ENCODE results near the gene ARHGAP23.

The ARHGAP23 gene

GRCh38 chr17:38416840-38417209 is 11.4 kb upstream of the ARHGAP23 start:
- Histone ChIP-seq H3K27ac (ENCODE audit: low read depth, low read length) (no peak overlapping the region), H3K4me3 (ENCODE audit: low read length) (no peak overlapping the region), H3K36me3 (ENCODE audit: control insufficient read depth, insufficient read depth, low read length) (no peaks in the 10 kb centered on the region), H3K27me3 (ENCODE audit: control insufficient read depth, insufficient read depth, low read length) (peaks cover 8% of the 10 kb centered on the region), H3K4me1 (ENCODE audit: control insufficient read depth, insufficient read depth, low read length) (peaks cover 24% of the 10 kb centered on the region), H3K9ac (ENCODE audit: low read length) (no peak overlapping the region)

DNA sequence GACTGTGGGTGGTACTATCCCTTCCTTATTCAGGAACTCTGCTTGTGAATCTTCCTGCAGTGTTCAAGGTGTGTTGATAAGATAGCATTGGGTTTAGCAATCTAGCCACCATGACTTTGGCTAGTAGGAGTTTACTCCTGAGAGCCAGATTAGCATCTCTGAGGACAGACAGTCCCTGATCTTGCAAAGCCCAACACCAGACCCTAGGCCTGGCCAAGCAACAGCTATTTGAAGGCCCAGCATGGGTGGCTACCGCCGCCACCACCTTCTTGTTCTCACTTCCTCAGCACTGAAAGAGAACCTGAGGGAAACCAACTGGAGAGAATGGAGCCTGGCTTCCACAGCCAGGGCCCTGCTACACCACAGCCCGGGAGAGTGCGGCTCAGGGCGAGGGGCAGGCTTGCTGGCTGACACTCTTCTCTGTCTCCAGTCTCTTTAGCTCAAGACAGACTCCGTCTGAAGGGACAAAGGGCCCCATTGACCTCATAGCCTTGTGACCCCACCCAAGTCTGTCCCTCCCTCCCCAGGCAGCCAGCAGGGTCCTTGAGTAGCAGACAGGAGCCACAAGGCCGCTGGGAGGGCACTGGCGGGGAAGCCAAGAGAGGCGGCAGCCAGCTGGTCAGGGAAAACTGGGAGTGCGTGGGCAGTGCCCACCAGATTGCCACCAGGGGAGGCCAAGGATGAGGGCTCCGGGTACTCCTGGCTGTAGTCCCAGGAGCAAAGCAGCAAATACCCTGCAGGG is 10.9 kb upstream of the ARHGAP23 start:
- H3K9ac ChIP-seq (ENCODE audit: low read length), result no peak overlapping the region
- no peak overlapping the region for H3K4me3 ChIP-seq (ENCODE audit: low read length)
- no peaks in the 10 kb centered on the region for H3K36me3 ChIP-seq (ENCODE audit: control insufficient read depth, insufficient read depth, low read length)
- peaks cover 10% of the 10 kb centered on the region for H3K27me3 ChIP-seq (ENCODE audit: control insufficient read depth, insufficient read depth, low read length)
- H3K27ac ChIP-seq (ENCODE audit: low read depth, low read length), result no peak overlapping the region
- H3K4me1 ChIP-seq (ENCODE audit: control insufficient read depth, insufficient read depth, low read length), result peaks cover 30% of the 10 kb centered on the region

DNA sequence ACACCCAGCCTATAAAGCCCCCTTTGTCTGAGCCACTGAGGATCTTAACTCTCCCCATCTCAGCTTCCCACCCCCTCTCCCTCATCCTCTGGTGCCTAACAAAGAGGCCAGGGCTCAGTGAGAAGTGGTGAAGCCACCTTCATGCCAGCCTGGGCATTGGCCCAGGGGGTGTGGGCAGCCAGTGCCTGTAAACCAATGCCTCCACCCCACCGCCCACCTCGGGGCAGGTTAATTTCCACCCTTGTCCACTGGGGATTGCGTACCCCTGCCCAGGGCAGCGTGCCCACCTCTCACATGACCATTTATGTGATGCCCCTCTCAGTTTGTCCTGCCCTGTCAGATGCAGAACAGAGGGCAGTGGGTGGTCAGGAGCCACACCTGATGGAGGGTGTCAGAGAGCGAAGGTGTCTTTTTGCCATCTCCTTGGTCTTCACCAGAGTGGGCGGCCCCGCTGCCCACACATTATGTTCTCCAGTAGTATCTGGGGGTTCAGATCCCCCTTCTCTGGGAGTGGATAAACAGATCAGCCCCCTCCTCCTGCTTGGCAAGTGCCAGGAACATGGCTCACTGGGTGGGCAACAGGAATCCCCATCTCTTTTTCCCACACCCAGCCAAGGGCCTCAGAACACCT is 10.1 kb upstream of the ARHGAP23 start:
- Histone ChIP-seq H3K9ac (ENCODE audit: low read length) (no peak overlapping the region), H3K4me3 (ENCODE audit: low read length) (peak overlapping the region; percentile 59), H3K4me1 (ENCODE audit: control insufficient read depth, insufficient read depth, low read length) (peaks cover 33% of the 10 kb centered on the region), H3K36me3 (ENCODE audit: control insufficient read depth, insufficient read depth, low read length) (no peaks in the 10 kb centered on the region), H3K27ac (ENCODE audit: low read depth, low read length) (no peak overlapping the region), H3K27me3 (ENCODE audit: control insufficient read depth, insufficient read depth, low read length) (peaks cover 10% of the 10 kb centered on the region)

DNA sequence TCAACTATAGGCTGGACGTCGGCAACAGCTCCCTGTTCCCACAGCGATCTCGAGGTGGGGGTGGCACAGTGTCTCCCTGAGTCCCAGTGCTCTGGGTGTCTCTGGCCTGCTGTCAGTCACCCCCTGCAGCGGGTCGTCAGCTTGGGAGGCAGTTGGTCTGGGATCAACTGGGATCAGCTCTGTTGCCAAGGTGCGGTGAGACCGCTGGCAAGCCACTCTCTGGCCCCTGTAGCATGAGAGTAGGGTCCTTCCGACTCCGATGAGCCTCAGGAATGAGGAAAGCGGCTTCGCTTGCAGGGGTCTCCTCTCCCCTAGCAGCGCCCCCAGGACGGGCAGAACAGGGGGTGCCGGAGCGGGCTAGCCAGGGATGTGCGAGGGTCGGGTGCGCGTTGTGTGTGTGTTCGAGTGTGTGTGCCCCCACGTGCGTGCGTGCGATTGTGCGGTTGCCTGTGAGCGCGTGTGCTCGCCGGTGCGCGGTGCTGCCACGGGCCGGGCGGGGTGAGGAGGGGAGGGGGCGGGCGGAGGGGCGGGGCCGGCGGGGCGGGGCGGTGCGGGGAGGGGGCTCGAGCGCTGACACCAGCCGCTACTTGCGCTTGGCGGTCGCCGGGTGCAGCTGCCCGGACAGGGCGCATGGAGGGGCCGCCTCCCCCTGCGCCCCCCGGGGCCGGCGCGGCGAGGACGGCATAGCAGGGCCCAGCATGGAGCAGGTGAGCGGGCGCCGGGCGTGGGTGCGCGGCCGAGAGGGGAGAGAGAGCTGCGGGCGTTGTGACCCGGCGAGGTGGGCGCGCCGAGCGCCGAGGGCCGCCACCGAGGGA is 9.4 kb upstream of the ARHGAP23 start:
- H3K9ac ChIP-seq (ENCODE audit: low read length), result no peak overlapping the region
- H3K27ac ChIP-seq (ENCODE audit: low read depth, low read length), result no peak overlapping the region
- H3K4me1 ChIP-seq (ENCODE audit: control insufficient read depth, insufficient read depth, low read length), result peaks cover 33% of the 10 kb centered on the region
- peak overlapping the region; percentile 59 for H3K4me3 ChIP-seq (ENCODE audit: low read length)
- H3K36me3 ChIP-seq (ENCODE audit: control insufficient read depth, insufficient read depth, low read length), result no peaks in the 10 kb centered on the region
- peaks cover 10% of the 10 kb centered on the region for H3K27me3 ChIP-seq (ENCODE audit: control insufficient read depth, insufficient read depth, low read length)

- Histone ChIP-seq H3K4me3 (ENCODE audit: low read length) (peak overlapping the region; percentile 40), H3K36me3 (ENCODE audit: control insufficient read depth, insufficient read depth, low read length) (no peaks in the 10 kb centered on the region), H3K9ac (ENCODE audit: low read length) (no peak overlapping the region), H3K27ac (ENCODE audit: low read depth, low read length) (no peak overlapping the region), H3K4me1 (ENCODE audit: control insufficient read depth, insufficient read depth, low read length) (peaks cover 33% of the 10 kb centered on the region), H3K27me3 (ENCODE audit: control insufficient read depth, insufficient read depth, low read length) (peaks cover 10% of the 10 kb centered on the region)
Observed at GRCh38 chr17:38419508-38419981, 8.7 kb upstream of the ARHGAP23 start.

- Histone ChIP-seq H3K36me3 (ENCODE audit: control insufficient read depth, insufficient read depth, low read length) (no peaks in the 10 kb centered on the region), H3K27me3 (ENCODE audit: control insufficient read depth, insufficient read depth, low read length) (peaks cover 10% of the 10 kb centered on the region), H3K27ac (ENCODE audit: low read depth, low read length) (peak overlapping the region; percentile 63), H3K4me3 (ENCODE audit: low read length) (no peak overlapping the region), H3K9ac (ENCODE audit: low read length) (no peak overlapping the region), H3K4me1 (ENCODE audit: control insufficient read depth, insufficient read depth, low read length) (peaks cover 30% of the 10 kb centered on the region)
Observed at GRCh38 chr17:38420518-38420917, 7.7 kb upstream of the ARHGAP23 start.

GRCh38 chr17:38421171-38421841 is 7.0 kb upstream of the ARHGAP23 start:
- no peak overlapping the region for H3K9ac ChIP-seq (ENCODE audit: low read length)
- peak overlapping the region; percentile 76 for H3K27ac ChIP-seq (ENCODE audit: low read depth, low read length)
- H3K27me3 ChIP-seq (ENCODE audit: control insufficient read depth, insufficient read depth, low read length), result peaks cover 10% of the 10 kb centered on the region
- H3K4me3 ChIP-seq (ENCODE audit: low read length), result no peak overlapping the region
- H3K36me3 ChIP-seq (ENCODE audit: control insufficient read depth, insufficient read depth, low read length), result no peaks in the 10 kb centered on the region
- H3K4me1 ChIP-seq (ENCODE audit: control insufficient read depth, insufficient read depth, low read length), result peaks cover 30% of the 10 kb centered on the region

GRCh38 chr17:38421871-38422827 is 6.1 kb upstream of the ARHGAP23 start:
- Histone ChIP-seq H3K9ac (ENCODE audit: low read length) (no peak overlapping the region), H3K36me3 (ENCODE audit: control insufficient read depth, insufficient read depth, low read length) (no peaks in the 10 kb centered on the region), H3K4me3 (ENCODE audit: low read length) (no peak overlapping the region), H3K27me3 (ENCODE audit: control insufficient read depth, insufficient read depth, low read length) (peaks cover 10% of the 10 kb centered on the region), H3K4me1 (ENCODE audit: control insufficient read depth, insufficient read depth, low read length) (peaks cover 38% of the 10 kb centered on the region), H3K27ac (ENCODE audit: low read depth, low read length) (peak overlapping the region; percentile 76)

DNA sequence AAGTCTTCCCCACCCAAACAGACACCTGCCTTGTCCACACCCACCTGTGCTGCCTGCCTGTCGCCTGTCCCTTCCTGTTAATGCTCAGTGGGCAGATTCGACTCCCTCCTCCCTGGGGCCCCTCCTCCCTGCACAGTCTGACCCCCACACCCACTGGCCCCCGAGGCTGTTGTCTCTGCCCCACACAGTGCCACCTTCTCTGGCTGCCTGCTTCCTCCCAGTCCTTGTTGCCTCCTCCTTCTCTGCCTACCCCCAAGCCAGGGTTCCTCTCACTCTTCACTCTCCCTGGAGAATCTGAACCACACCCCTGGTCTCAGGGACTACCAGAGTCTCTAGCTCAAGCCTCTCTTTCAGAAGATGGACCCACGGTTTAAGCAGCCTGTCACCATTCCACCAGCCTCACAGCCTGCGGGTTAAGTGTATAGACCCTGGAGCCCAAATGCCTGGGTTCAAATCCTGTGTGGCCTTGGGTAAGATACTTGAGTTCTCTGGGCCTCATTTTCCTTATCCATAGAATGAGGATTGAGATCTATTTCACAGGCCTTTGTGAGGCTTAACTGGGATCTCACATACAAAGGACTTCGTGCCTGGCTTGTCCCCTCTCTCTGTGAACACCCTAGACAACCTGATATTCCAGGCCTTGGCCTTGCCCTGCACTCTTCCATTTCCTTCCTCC is 3.8 kb upstream of the ARHGAP23 start:
- Histone ChIP-seq H3K4me1 (ENCODE audit: control insufficient read depth, insufficient read depth, low read length) (peaks cover 51% of the 10 kb centered on the region), H3K27ac (ENCODE audit: low read depth, low read length) (peak overlapping the region; percentile 72), H3K4me3 (ENCODE audit: low read length) (no peak overlapping the region), H3K27me3 (ENCODE audit: control insufficient read depth, insufficient read depth, low read length) (peaks cover 5% of the 10 kb centered on the region), H3K36me3 (ENCODE audit: control insufficient read depth, insufficient read depth, low read length) (no peaks in the 10 kb centered on the region), H3K9ac (ENCODE audit: low read length) (no peak overlapping the region)

- Histone ChIP-seq H3K4me1 (ENCODE audit: control insufficient read depth, insufficient read depth, low read length) (peaks cover 54% of the 10 kb centered on the region), H3K4me3 (ENCODE audit: low read length) (no peak overlapping the region), H3K9ac (ENCODE audit: low read length) (no peak overlapping the region), H3K27ac (ENCODE audit: low read depth, low read length) (peak overlapping the region; percentile 72), H3K36me3 (ENCODE audit: control insufficient read depth, insufficient read depth, low read length) (no peaks in the 10 kb centered on the region), H3K27me3 (ENCODE audit: control insufficient read depth, insufficient read depth, low read length) (peaks cover 2% of the 10 kb centered on the region)
Observed at GRCh38 chr17:38425031-38425430, 3.2 kb upstream of the ARHGAP23 start.

DNA sequence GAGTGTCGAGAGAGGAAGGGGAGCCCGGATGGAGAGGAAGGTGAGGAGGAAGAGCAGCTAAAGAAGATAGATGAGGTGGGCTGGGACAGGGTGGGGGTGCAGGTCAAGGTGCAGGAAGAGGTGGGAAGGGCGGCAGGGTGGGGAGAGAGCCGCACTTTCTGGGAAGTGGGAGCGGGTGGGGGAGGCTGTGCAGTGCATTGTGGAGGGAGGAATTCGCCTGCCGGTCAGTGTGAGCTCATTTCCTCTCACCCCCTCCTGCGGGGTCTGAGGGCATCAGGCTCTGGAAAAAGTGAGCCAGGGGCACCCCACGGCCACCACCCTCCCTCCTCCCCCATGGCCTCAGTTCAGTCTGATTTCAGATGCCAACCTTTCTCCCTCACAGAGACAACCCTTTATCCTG is 2.5 kb upstream of the ARHGAP23 start:
- Histone ChIP-seq H3K9ac (ENCODE audit: low read length) (no peak overlapping the region), H3K27ac (ENCODE audit: low read depth, low read length) (peak overlapping the region; percentile 72), H3K36me3 (ENCODE audit: control insufficient read depth, insufficient read depth, low read length) (no peaks in the 10 kb centered on the region), H3K4me3 (ENCODE audit: low read length) (no peak overlapping the region), H3K27me3 (ENCODE audit: control insufficient read depth, insufficient read depth, low read length) (peaks cover 2% of the 10 kb centered on the region), H3K4me1 (ENCODE audit: control insufficient read depth, insufficient read depth, low read length) (peaks cover 53% of the 10 kb centered on the region)
